ENCODE measurements around the gene SCN2B.
"Not testable (repeated sequence)": the region's sequence is repeated elsewhere in the genome, so short reads cannot be mapped to it uniquely, and the experiment has no call there.

SCN2B gene

GRCh38 chr11:118184784-118185579, 8.5 kb upstream of the SCN2B start:
- no peak overlapping the region for H3K27ac ChIP-seq
- TF ChIP-seq CTCF (IDR thresholded peaks at IDR 0.05) (no peak), ZFX (IDR thresholded peaks at IDR 0.05; ENCODE audit: borderline replicate concordance) (no peak)

GRCh38 chr11:118183691-118184090, 7.3 kb upstream of the SCN2B start:
- not testable (repeated sequence) for H3K27ac ChIP-seq

DNA sequence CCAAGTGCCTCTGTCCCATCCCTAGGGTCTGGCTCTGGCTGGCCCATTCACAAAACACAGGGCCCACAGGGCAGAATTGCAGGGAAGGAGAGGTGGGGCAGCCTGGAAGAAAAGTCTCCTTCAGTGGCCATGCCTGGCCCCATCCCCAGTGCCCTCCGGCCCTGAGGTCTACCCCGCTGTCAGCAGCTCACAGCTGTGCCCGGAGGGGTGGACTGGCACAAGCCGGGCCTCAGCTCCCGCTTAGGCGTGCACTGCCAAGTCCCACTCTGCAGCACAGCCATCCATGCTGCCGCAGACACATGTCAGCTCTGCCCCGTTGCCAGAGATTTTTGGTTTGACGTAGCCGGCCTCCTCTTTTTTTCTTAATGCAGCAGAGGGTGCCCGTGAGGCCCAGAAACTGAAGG, 3.9 kb upstream of the SCN2B start:
- H3K27ac ChIP-seq: no peak overlapping the region
- TF ChIP-seq ZFX (IDR thresholded peaks at IDR 0.05; ENCODE audit: borderline replicate concordance): no peak

GRCh38 chr11:118176778-118177134, 317 bp upstream of the SCN2B start:
- TF ChIP-seq ZFX (IDR thresholded peaks at IDR 0.05; ENCODE audit: borderline replicate concordance) (no peak), CTCF (IDR thresholded peaks at IDR 0.05) (no peak)
- H3K27ac ChIP-seq: no peak overlapping the region

DNA sequence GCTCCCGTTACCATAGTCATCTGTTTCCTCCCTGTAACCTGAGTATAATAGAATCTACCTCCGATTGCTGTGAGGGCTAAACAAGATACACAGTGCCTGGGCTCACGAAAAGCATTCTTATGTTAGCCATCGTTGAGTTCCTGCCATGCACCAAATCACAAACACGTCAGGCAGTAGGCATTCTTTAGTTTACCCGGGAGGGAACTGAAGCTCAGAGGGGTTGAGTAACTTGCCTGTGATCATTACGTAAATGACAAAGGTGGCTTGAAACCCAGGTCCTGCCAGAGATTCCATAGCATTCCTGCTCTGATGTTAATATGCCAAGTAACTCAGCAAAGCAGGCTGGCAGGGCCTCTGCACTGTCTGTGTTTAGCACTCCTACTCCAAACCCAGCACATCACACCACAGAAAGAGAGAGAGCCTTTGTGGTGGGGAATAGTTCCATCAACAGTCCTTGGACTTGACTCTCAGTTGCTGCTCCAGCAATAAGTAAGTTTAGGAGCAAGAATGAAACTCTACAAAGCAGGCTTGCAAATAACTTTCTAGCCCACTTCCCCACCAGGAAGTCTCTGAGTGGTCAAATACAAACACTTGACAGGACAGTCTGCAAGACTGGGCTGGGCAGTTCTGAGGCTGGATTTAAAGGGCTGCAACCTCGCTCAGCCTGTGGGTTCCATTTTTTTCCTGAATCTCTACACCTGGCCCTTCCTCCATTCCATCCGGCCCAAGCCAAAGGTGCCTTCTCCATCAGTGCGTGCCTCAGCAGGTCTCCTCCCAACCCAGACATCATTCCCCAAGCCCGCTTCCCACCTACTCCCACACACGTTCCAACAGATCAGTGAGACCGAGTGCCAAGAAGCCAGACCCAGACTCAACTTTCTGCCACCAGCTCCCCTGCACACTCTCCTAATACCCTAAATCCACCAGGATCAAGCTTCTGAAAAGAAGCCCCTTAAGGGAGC, 1.1 kb downstream of the SCN2B start:
- TF ChIP-seq CTCF (IDR thresholded peaks at IDR 0.05) (no peak), ZFX (IDR thresholded peaks at IDR 0.05; ENCODE audit: borderline replicate concordance) (no peak)
- no peak overlapping the region for H3K27ac ChIP-seq

GRCh38 chr11:118174006-118174567, 2.4 kb downstream of the SCN2B start:
- no peak overlapping the region for H3K27ac ChIP-seq
- no peak for TF ChIP-seq CTCF (IDR thresholded peaks at IDR 0.05)
- TF ChIP-seq ZFX (IDR thresholded peaks at IDR 0.05; ENCODE audit: borderline replicate concordance): no peak

DNA sequence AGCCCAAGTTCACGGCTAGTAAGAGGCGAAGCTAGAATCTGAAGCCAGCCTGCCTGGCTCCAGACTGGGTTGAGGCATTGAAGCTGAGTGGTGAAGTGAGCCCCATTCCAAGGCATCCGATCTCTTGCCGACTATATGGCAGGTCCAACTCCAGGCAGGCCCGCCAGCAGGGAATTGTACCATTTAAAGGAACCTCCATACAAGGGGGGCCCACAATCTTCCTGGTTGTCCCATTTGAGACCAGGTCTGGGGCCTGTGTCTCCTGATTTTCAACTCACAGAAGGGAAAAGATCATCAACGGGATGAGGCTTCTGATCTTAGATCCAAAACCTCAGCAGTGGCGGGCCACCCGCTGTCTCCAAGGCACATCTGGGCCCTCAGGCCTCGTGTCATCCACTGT, 4.1 kb downstream of the SCN2B start:
- TF ChIP-seq ZFX (IDR thresholded peaks at IDR 0.05; ENCODE audit: borderline replicate concordance) (no peak), CTCF (IDR thresholded peaks at IDR 0.05) (no peak)
- no peak overlapping the region for H3K27ac ChIP-seq

All from 22Rv1 (cell line).